HepG2 (cell line): ENCODE results near the gene TOM1L1.

Source experiments
- RBAK ChIP-seq: sonication (generic); formaldehyde crosslinking; IDR thresholded peaks from 2 replicates; pipeline ENCODE4 v1.5.1; 2020; ENCODE audit warnings: mild to moderate bottlenecking, missing genetic modification reagents
- U2AF1 ChIP-seq: fragments of 200-400 bp; formaldehyde crosslinking; optimal IDR thresholded peaks from 2 replicates; pipeline ENCODE3; 2017; ENCODE audit warnings: mild to moderate bottlenecking, low read depth, low read length
- USF2 ChIP-seq, 2 experiments: sonication (generic) in 1 of 2; formaldehyde crosslinking in 1 of 2; IDR thresholded peaks; 2 replicates each; pipeline versions ENCODE4 v1.5.1 to v1.6.1; 2011 to 2020; ENCODE audit warnings: borderline replicate concordance in 1 of 2, low read depth in 1 of 2, low read length in 1 of 2, mild to moderate bottlenecking in 1 of 2, missing genetic modification reagents in 1 of 2, moderate library complexity in 1 of 2
- ZNF251 ChIP-seq: sonication (generic); formaldehyde crosslinking; IDR thresholded peaks from 2 replicates; pipeline ENCODE4 v1.9.0; 2021; ENCODE audit warnings: mild to moderate bottlenecking, missing genetic modification reagents

GRCh38 chr17:54901230-54901822 lies 674 bp downstream of the TOM1L1 start:
- no peak for TF ChIP-seq USF2 (IDR thresholded peaks at IDR 0.05; ENCODE audit: low read depth, low read length)
- no peak for TF ChIP-seq USF2 (CRISPR knock-in tag; IDR thresholded peaks at IDR 0.05; ENCODE audit: borderline replicate concordance)
- TF ChIP-seq ZNF251 (CRISPR knock-in tag) = no peak
- TF ChIP-seq U2AF1 = no peak
- no peak for TF ChIP-seq RBAK
